CD4-positive, alpha-beta T cell treated with Interleukin-21 for 1 hour (primary cell): ENCODE results near the gene OLFML2B.
A peak's percentile ranks its signal among the peaks of the same experiment; 100 is the strongest.
"Not testable (repeated sequence)": the region's sequence is repeated elsewhere in the genome, so short reads cannot be mapped to it uniquely, and the experiment has no call there.

Experiments
- DNase-seq: peaks from one replicate; pipeline ENCODE4 v3.0.0-alpha.2; 2020

OLFML2B gene

DNA sequence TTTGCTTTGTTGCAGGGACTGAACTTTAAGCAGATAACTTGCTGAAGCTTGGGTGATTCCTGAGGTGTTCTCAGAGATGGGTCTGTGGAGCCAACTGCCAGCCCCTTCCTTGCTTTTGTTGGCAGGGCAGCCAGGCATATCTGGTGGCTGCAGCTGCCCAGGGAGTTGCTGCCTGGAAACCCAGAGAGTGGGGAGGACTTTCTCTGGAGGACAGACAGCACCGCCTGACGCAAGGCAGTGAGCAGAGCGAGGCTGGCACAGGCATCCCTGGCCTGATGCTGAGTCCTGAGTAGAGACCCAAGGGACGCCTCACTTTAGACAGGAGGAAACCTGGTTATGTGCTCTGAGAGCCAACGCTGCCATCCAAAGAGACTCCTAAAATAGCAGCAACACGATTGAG lies 9.8 kb upstream of the OLFML2B start:
- no peak for DNase-seq

DNA sequence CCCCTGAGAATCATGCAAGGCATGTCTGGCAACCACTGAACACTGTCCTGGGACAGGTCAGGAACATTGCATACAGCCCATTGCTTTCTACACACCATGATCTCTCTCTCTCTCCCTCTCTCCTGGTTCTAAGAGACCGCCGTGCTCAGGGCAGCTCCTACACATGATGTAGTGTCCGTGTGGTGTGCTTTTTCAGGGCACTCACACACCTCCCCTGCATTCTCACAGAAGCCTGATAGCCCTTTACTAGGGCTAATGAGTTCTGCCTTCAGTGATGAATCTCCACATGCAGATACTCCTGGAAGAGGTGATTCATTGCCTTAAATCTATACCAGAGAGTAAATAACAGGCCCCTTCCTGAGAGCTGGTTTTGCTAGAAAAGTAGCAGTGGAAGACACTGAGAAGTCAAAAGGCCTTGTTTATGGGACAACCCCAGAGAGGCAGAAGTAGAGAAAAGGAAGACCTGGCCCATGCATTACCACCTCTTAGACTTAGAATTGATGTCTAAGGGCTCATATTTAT lies 7.2 kb upstream of the OLFML2B start:
- no peak for DNase-seq

DNA sequence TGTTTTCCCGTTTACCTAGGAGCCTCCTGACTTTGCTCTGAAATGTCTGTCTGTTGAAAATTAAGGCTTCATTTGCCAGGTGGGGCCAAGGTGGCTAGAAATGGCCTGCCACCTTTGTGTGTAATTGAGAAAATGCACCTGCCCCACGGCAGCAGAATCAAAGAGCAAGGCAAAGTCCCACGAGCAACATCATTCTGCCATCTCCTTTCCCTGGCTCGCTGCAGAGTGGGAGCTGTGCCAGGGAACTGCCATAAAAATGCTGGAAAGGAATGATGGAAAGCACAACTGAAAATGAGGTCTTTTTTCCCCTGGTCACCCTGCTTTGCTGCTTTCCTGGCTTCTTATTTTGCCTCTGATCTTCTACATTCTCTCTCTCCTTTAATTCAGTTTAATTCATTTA lies 5.5 kb upstream of the OLFML2B start:
- no peak for DNase-seq

DNA sequence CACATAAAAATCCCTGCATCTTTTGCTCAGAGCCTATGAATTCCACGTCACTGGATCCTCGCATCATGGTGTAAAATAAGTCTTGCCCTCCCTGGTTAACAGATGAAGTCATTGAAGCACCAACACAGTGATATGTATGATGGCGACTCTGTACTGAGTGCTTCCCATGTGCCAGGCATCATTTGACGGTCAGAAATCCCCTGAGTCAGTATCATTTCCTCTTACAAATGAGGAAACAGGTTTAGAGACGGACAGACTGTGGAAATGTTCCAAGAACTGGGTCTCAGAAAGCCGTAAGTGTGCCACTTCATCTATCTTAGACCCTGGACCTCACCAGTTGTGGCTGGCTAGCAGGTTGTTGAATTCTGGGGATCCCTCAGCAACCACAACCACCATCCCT lies 5.1 kb upstream of the OLFML2B start:
- DNase-seq, result peak; percentile 5

DNA sequence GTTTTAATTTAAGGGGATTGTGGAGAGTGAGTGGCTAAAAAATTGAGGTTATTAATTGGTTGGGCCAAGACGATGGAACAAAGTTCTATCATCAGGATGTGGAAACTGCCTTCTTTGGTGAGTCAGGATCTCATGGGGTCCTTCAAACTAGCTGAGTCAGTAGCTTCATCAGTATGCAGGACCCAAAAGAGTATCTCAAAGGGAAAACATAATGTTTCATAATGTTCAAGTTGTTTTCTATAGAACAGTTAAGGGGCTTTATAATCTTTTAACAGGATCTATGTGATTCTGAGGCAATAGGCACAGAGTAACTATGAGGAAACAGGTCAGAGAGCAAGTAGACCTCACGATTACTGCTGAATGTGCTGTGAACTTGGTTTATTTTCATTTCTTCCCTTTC lies 3.2 kb upstream of the OLFML2B start:
- DNase-seq, result no peak

DNA sequence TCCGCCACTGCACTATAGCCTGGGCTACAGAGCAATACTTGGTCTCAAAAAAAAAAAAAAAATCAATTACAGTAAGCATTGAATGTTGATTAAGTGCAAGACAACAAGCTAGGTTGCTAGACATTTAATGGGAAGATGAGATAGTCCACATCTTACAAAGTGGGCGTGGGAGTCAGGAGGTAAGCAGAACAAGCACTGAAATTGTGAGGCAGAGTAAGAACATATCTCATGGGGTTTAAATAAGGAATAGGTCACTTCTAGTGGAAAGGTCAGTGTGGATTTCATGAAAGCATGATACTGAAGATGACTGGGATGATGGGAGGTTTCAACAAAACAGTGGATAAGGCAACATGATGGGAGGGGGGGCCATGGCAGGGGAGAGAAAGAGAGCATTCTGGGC lies 1.9 kb upstream of the OLFML2B start:
- no peak for DNase-seq

DNA sequence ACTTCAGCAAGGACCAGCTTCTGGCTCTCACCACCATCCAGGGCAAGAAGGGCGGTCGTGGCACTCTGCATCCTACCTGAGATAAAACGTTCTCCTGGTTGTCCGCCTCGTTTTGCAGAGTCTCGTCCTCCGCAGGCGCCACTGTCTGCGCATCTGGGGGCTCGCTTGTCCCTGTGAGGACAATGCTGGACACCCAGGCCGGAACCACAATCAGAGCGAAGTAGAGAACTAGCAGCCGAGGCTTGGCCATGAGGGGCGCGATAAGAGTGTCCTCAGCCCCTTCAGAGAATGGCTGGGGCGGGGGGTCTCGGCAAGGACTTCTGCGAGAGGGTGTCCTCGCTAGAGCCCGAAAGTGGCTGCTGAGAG lies 505 bp downstream of the OLFML2B start:
- no peak for DNase-seq

DNA sequence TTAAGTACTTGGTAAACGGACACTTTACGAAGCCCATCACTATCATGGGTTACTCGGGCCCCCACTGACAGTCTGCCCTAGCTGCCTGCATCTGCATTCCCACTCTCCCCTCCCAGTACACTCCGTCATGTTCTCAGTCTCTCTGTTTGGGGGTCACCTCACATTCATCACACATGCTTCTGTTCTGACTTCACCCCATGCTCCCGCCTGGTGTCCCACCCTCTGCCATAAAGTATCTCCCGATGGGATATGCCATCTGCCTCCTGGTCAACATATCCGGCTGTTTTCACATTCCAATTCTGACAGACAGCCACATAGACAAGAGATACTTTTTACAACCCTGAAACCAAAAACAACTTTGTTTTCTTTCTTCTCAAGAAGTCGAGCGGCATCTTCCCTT lies 1.0 kb downstream of the OLFML2B start:
- DNase-seq, result no peak

DNA sequence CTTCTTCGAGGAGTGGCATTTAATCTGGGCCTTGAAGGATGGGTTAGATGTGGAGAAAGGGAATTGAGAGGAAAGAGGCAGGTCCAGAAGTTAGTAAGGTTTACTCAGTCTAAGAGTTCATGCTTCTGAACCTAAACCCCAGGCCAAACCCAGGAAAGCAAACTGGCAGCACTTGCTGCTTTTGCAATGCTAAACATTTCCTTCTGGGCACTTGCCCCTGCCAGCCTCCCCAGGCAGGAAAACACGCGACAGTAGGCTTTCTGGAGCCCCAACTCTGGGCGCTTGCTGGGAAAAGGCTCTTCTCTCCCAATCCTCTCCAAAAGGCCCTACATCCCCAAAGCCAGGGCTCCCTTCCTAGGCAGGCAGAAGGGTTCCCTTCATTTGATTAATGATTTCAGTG lies 2.5 kb downstream of the OLFML2B start:
- no peak for DNase-seq

DNA sequence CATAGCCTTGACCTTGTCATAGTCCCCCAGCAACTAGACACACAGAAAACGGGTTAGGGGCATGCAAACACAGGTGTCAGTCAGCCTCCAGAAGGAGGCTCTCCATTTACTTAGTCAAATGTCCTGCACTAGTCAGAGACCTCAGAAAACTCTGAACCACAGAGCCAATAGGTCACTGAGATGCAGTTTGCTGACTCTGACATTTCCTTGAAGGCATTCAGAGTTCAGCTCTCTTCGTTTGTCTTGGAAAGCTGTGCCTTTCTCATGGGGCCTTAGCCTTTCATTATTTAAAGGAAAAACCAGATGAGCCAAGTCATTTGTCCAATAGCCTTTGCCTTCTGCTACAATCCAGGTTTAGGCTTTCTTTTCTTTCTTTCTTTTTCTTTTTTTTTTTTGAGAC lies 3.5 kb downstream of the OLFML2B start:
- DNase-seq, result no peak

DNA sequence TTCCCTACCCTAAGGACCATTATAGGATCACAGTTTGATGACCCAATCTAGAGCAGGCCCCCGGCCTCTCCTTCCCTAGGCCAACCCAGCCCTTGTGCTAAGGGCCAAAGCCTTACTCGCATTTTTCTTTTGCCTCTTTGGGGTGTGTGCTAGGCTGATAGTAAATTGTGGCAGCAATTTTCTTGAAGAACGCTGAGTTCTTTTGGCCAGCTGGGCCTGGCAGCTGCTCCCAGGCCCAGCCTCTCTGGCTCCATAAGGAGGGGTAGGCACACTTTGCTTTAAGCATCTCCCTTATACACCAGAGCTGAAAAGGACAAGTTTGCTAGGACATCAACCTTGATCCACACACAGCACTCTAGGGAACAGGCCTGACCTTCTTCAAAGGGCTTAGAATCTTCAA lies 4.2 kb downstream of the OLFML2B start:
- no peak for DNase-seq

DNA sequence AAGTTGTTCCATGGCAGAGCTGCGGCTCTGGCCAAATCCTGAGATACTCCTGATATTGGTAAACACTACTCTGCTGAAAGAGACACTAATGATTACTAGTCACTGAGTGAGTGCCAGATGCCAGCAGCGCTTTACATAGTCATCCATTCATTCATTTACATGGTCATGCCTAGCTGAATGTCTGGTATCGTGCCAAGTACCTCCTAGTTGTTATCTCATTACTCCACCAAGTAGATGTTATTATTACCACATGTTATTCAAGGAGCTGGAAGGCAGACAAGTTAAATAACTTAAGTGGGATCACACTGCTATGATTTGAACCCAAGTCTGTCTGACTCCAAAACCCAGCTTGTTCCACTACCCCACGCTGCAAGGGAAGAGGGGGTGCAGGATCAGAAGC lies 4.7 kb downstream of the OLFML2B start:
- no peak for DNase-seq

DNA sequence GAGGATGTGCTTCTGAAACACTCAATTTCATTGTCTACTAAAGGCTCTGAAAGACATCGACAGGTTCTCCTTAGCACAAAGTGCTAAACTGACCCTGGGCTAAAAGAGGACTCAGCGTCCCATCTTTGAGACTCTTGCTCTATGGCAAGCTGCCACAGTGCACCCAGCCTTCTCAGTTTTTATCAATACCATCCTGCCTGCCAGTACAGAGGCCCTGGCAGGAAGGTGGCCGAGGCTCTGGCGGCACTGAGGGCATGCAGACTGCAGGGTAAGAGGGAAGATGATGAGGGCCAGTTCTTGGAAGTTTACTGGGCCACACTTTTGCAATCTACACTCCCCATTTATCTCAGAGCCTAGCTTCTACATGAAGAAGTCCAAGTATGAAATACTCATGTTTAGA lies 5.3 kb downstream of the OLFML2B start:
- DNase-seq, result no peak

DNA sequence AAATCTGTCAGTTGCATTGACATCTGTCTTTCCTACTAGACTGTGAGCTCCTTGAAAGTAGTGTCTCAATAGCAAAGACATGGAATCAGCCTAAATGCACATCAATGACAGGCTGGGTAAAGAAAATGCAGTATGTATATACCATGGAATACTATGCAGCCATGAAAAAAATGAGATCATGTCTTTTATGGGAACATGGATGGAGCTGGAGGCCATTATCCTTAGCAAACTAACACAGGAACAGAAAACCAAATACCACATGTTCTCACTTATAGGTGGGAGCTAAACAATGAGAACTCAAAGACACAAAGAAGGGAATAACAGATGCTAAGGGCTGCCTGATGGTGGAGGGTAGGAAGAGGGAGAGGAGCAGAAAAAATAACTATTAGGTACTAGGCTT lies 5.9 kb downstream of the OLFML2B start:
- not testable (repeated sequence) for DNase-seq

DNA sequence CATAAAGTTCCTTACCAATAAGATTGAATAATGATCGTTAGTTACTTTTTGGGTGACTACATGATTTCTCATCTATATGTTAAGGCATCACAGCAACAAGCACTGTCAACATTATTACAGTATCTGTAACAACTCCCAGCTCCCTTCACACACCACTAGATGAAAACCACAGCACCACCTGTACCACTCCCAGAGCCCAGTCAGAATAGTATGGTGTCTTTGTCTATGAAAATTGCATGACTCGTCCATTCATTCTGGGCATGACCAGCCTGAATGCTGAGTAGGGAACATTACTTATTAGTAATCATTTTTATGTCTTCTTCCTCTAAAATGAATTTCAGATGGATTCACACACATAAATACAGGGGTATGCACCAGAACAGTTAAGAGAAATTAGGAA lies 7.0 kb downstream of the OLFML2B start:
- DNase-seq, result no peak

DNA sequence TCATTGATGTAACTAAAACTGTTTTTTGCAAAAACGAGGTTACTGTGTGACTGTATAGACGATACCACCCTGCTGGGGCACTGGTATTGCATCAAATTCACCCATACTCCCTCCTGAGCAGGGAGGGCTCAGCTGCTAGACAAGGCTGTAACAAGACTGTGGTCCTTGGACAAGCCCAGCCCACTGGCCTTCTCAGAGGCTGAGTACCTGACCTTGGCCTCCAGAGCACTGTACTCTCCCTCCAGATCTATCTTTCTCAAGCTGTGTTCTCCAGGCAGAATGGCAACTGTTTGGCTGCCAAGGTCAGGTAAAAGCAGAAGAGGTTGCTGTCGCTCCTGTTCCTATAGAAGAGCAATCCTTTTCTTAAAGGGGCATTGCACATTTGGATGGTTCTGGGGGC lies 8.5 kb downstream of the OLFML2B start:
- no peak for DNase-seq

DNA sequence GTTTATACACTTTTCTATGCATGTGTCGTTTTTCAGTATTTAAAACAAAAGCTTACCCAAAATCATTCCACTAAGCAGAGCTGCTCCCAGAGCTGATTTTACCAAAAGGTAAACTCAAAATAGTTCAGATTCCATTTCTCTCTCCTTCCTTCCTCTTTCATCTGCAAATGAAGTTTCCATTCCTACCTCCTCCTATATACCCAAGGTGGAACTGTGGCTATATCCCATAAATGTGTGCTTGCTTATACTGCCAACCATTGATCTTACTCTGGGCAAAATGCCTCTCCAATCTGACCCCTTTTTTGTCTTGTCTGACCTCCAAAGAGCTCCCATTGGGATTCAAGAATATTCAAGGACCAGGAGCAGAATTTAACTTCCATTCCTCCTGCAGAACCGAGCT lies 9.5 kb downstream of the OLFML2B start:
- DNase-seq, result no peak

DNA sequence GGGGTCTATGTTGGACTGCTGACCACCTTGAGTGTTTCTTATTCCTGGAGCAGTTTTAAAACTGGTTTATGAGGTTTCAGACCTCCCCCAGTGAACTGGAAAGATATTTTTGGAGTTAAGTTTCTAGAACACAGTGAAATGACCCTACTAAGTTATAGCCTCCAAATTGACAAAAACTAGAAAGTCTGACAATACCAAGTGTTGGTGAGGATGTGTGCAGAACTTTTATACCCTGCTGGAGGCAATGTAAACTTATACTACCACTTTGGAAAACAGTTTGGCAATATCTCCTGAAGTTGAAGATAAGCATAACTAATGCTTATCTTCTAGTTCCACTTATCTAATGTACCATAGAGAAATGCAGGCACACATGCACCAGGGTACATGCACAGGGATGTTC lies 10.4 kb downstream of the OLFML2B start:
- no peak for DNase-seq

DNA sequence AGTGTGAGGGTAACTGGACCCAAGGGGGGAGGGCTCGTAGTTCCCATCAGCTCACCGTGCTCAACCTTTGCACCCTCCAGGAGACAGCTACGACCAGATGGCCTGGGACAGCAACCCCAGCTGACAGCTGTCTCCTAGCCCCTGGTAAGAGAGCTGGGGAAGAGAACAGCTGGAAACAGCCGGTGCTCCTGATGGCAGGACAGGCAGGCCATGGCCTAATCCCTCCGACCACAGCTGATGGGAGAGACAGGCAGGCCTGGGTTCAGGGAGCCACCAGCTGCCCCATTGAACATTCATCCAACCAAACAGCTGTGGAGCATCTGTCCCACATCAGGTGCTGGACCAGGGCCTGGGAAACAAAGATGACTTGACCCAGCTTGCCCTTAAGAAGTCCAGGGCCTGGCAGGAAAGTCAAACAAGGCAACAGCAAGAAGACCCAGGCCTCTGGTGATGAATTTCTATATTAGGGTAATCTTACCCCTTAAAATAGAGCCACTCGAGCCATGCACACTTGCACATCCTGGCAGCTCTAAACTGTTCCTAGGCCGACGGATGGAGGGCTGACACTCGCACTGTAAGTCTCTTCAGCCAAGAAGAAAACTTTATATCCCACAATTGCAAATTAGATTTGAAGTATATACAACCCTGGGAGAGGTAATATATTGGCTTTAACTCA lies 12.2 kb downstream of the OLFML2B start:
- no peak for DNase-seq

DNA sequence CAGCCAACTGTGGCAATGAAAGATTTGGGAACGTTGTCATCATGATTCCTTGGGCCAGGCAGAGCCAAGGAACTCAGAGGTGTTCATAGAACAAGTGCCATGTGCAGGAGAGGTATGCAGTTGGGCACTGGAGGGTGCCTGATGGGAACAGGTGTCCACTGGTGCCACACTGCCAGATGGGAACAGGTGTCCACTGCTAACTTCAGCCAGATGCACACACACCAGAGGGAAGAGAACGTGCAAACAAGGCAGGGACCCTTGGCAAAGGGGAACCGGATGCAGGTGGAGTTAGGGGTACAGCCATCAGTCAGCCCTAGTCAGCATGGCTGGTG lies 13.5 kb downstream of the OLFML2B start:
- no peak for DNase-seq

DNA sequence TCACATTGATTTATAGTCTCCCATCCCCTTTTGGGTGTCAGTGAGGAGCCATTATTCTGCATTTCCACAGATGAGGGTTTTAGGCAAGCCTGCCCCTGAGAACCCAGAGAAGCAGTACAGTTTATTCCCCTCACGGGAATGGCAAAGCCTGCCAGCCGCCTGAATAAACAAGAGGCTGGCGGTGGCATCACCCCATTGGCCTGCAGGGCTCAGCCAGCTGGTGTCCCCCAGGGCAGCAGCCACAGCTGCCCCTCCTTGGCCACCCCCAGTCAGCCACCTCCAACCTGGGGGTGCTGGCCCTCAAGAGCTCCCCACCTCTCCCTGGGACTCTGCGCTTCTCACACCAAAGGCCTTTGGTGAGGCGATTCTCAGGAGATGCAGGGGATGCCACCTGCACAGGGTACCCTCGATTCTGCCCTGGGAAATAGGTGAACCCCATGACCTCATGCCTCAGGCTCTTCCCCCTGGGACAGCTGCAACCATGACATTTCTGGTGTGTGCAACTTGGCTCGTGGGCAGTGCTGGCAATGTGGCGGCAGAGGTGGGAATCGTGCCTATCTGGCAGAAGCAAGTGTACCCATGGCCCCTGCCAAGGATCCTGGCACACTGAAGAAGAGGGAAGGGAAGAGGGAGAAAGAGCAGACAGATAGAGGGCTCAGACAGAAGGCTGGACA lies 14.0 kb downstream of the OLFML2B start:
- DNase-seq, result no peak

DNA sequence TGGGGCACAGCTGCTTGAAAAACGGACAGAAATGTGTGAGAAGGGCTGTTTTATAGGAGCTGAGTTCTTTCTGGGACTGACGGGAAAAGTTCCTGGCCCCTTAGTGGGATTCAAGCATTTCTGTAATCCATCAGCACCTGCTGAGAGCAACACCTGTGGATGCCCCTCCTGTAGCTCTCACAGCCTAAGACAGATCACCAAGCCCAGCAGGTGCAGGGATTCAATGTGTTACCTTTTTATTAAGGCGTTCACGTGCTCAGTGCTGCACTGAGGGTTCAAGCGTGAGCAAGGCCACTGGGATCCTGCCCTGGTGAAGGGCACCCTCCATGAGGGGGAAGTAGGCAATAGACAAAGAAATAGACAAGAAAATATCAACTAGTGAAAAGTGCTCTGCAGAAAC lies 14.9 kb downstream of the OLFML2B start:
- no peak for DNase-seq

DNA sequence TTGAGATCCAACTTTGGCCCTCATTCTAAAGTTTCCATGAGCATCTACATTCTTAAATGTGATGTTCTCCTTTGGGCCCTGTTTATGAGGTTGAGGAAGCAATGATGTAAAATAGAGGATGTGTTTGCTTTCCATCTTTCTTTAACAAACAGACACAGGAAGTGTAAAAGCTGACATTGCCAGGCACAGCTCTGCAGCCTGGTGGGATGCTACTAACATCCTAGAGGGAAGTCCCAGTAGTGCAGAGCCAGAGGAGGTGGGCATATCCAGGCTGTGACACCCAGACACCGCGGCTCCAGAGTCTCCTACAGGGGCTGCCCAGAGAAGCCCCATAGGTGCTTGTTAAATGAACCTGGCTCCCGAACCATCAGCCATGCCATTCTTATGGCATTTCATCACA lies 16.2 kb downstream of the OLFML2B start:
- DNase-seq, result no peak

DNA sequence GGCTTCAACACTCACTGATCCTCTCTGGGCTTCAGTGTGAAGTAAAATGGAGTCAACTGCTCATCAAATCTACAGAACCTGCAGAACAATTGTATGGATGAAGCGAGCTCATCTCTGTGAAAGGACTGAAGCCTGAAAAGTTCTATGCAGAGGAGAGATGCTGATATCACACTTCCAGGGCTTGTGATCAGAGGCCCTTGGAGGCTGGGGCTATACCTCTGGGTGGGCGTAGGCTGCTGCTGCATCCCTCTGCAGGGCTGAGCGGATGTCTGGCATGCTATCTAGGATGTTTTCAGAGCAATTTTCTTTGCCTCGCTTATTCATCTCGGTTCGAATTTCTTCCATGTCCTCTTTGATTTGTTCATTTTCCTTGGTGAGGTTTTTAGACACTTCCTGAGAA lies 17.6 kb downstream of the OLFML2B start:
- DNase-seq, result no peak

DNA sequence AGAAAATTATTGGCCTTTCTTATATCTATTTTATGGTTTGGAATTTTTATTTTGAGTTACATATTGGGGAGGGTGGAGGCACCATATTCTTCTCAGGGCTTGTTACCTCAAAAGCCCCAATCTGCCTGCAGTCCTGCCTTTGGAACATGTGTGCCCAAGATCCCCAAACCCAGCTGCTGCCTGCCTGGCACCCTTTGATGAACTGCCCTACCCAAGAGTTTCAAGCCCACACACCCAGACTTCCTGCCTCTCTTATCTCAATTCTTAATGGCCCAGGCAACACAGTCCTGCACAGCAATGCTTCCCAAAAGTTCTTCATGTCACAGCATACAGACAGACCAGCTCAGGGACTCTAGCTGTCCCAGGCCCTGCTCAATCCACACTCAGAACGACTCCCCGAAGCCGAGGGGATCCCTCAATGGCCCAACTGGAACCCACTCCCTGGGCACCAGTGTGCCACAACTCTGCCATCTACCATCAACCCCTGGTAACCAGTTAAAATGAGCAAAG lies 19.2 kb downstream of the OLFML2B start:
- no peak for DNase-seq
